PFSK-1 (cell line): Measurements from ENCODE around the gene TMEM132D.

Experiments
- FOXP2 ChIP-seq: optimal IDR thresholded peaks from 2 replicates; pipeline ENCODE3; 2011; ENCODE audit warnings: borderline replicate concordance, control low read depth, inconsistent platforms; ENCODE audit not compliant: insufficient read depth; ENCODE audit errors: extremely low read length, extremely low read depth
- POLR2AphosphoS5 ChIP-seq: IDR thresholded peaks from 2 replicates; pipeline ENCODE4 v1.6.1; 2012; ENCODE audit warnings: low read depth, mild to moderate bottlenecking, control low read depth, low read length, moderate library complexity
- REST ChIP-seq, 2 experiments: IDR thresholded peaks; 2 replicates each; pipeline versions ENCODE4 v1.6.1 to v1.8.0; 2011 to 2012; ENCODE audit warnings: low read depth in 2 of 2, low read length in 2 of 2, control low read depth in 1 of 2, inconsistent platforms in 1 of 2, mild to moderate bottlenecking in 1 of 2, moderate library complexity in 1 of 2; ENCODE audit not compliant: insufficient read depth in 1 of 2
- SIN3A ChIP-seq: IDR thresholded peaks from 2 replicates; pipeline ENCODE4 v1.6.1; 2012; ENCODE audit warnings: mild to moderate bottlenecking, low read length, moderate library complexity, borderline replicate concordance; ENCODE audit not compliant: insufficient read depth
- TAF1 ChIP-seq: IDR thresholded peaks from 2 replicates; pipeline ENCODE4 v1.6.1; 2012; ENCODE audit warnings: low read length, control low read depth, borderline replicate concordance; ENCODE audit not compliant: insufficient read depth

TMEM132D gene

GRCh38 chr12:129825316-129825715 is 78.5 kb downstream of the TMEM132D start:
- no peak for TF ChIP-seq REST (IDR thresholded peaks at IDR 0.05; ENCODE audit: insufficient read depth in 1 of 2, low read depth in 2 of 2, low read length in 2 of 2)
- TF ChIP-seq TAF1: no peak

GRCh38 chr12:129821964-129822363 is 81.9 kb downstream of the TMEM132D start:
- TF ChIP-seq FOXP2 (no peak), TAF1 (no peak), REST (IDR thresholded peaks at IDR 0.05; ENCODE audit: insufficient read depth in 1 of 2, low read depth in 2 of 2, low read length in 2 of 2) (no peak), SIN3A (no peak)

DNA sequence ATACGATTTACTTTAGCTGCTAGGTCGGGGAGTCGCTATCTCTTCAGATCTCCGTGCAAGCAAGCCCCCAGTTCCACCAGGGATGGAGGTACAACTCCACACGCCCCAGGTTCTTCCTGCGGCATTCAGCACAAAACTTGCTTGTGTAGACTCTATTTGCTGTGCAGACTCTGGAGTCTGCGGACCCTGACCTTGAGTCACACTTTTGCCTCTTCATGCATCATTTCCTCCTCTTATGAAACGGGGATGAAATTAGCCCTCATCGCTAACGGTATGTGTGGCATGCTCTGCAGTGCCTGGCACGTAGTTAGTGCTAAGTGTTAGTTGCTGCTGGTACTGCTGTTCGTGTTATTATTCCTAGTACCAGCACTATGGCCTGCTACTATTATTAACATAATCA is 84.4 kb downstream of the TMEM132D start:
- TF ChIP-seq POLR2AphosphoS5: no peak
- no peak for TF ChIP-seq FOXP2
- TF ChIP-seq REST (IDR thresholded peaks at IDR 0.05; ENCODE audit: insufficient read depth in 1 of 2, low read depth in 2 of 2, low read length in 2 of 2): no peak
- no peak for TF ChIP-seq TAF1
- no peak for TF ChIP-seq SIN3A

GRCh38 chr12:129815846-129816245 is 88.0 kb downstream of the TMEM132D start:
- TF ChIP-seq FOXP2 (no peak), REST (IDR thresholded peaks at IDR 0.05; ENCODE audit: insufficient read depth in 1 of 2, low read depth in 2 of 2, low read length in 2 of 2) (no peak), SIN3A (no peak), POLR2AphosphoS5 (no peak), TAF1 (no peak)

- TF ChIP-seq TAF1 (no peak), POLR2AphosphoS5 (no peak), SIN3A (no peak), FOXP2 (no peak), REST (IDR thresholded peaks at IDR 0.05; ENCODE audit: insufficient read depth in 1 of 2, low read depth in 2 of 2, low read length in 2 of 2) (no peak)
These were observed 91.9 kb downstream of the TMEM132D start for GRCh38 chr12:129811963-129812362.
